H1 (cell line): Measurements from ENCODE around the gene NEURL1. TPM values are rescaled to one million over a fixed set of nuclear protein-coding genes. Genes with fewer than 3 reads are reported as not detected.

Source experiments
- CTCF ChIA-PET: fragments of 300-600 bp; sonication (Branson Sonifier 250); formaldehyde crosslinking; loops from one replicate; lab custom pipeline; 2021; ENCODE audit not compliant: partially characterized antibody; lab: Charles Lee
- POLR2A ChIA-PET: fragments of 300-600 bp; sonication (Branson Sonifier 250); formaldehyde crosslinking; loops from one replicate; lab custom pipeline; 2021; ENCODE audit warnings: inconsistent platforms; ENCODE audit not compliant: partially characterized antibody; lab: Charles Lee
- DNase-seq, 2 experiments: peaks; one replicate each; pipeline versions ENCODE4 v3.0.0 to v3.0.0-alpha.2; 2010 to 2022; ENCODE audit warnings: low spot score in 2 of 2, low read depth in 1 of 2, mixed read lengths in 1 of 2
- FAIRE-seq: peaks from 2 replicates; lab custom pipeline; 2011; peaks lifted over from hg19 to GRCh38; lab: Jason Lieb, UNC
- H2AFZ ChIP-seq: 2 replicates; pipeline ENCODE4 v1.8.1; 2012; ENCODE audit warnings: low read length, inconsistent platforms
- H2AK5ac ChIP-seq: 2 replicates; pipeline ENCODE4 v1.6.1; 2013; ENCODE audit warnings: low read depth, low read length
- H2BK120ac ChIP-seq: replicated peaks from 2 replicates; pipeline ENCODE3; 2013; ENCODE audit warnings: low read depth, low read length, inconsistent platforms
- H2BK12ac ChIP-seq: 2 replicates; pipeline ENCODE4 v1.6.1; 2013; ENCODE audit warnings: low read depth, low read length
- H2BK15ac ChIP-seq: 2 replicates; pipeline ENCODE4 v1.6.1; 2013; ENCODE audit warnings: low read length
- H2BK20ac ChIP-seq: 2 replicates; pipeline ENCODE4 v1.6.1; 2013; ENCODE audit warnings: low read length
- H2BK5ac ChIP-seq: 2 replicates; pipeline ENCODE4 v1.6.1; 2013; ENCODE audit warnings: low read depth, low read length
- H3K14ac ChIP-seq: 2 replicates; pipeline ENCODE4 v1.6.1; 2013; ENCODE audit warnings: inconsistent platforms; ENCODE audit not compliant: insufficient read length
- H3K18ac ChIP-seq: 2 replicates; pipeline ENCODE4 v1.6.1; 2013; ENCODE audit warnings: low read length; ENCODE audit errors: extremely low read depth
- H3K23ac ChIP-seq: 2 replicates; pipeline ENCODE4 v1.6.1; 2013; ENCODE audit warnings: inconsistent platforms; ENCODE audit not compliant: insufficient read length
- H3K23me2 ChIP-seq: 2 replicates; pipeline ENCODE4 v1.6.1; 2013; ENCODE audit warnings: low read depth, low read length
- H3K27ac ChIP-seq: 2 replicates; pipeline ENCODE4 v1.6.1; 2011; ENCODE audit warnings: low read depth, low read length, inconsistent platforms
- H3K27me3 ChIP-seq, 4 experiments: replicated peaks in 1 of 4; 1 replicate in 1 of 4; 2 replicates in 3 of 4; pipeline versions ENCODE4 v1.6.1 to v1.8.1; 2011 to 2013; ENCODE audit warnings: low read length in 3 of 4, mild to moderate bottlenecking in 3 of 4, inconsistent platforms in 2 of 4, mixed read lengths in 2 of 4, moderate library complexity in 1 of 4; ENCODE audit not compliant: control insufficient read depth in 3 of 4, insufficient read depth in 3 of 4; ENCODE audit errors: extremely low read depth in 1 of 4
- H3K36me3 ChIP-seq, 4 experiments: 2 replicates each; pipeline versions ENCODE4 v1.6.1 to v1.8.1; 2011 to 2013; ENCODE audit warnings: mild to moderate bottlenecking in 4 of 4, low read length in 3 of 4, moderate library complexity in 2 of 4, control low read depth in 1 of 4, inconsistent platforms in 1 of 4; ENCODE audit not compliant: insufficient read depth in 4 of 4, control insufficient read depth in 2 of 4
- H3K4ac ChIP-seq: replicated peaks from 2 replicates; pipeline ENCODE3; 2013; ENCODE audit warnings: low read length, low read depth, mixed read lengths, inconsistent platforms; ENCODE audit not compliant: insufficient read length
- H3K4me1 ChIP-seq, 4 experiments: replicated peaks in 1 of 4; 1 replicate in 1 of 4; 2 replicates in 3 of 4; pipeline versions ENCODE4 v1.6.1 to v1.8.1; 2011 to 2013; ENCODE audit warnings: low read length in 3 of 4, inconsistent platforms in 2 of 4, mixed read lengths in 1 of 4; ENCODE audit not compliant: insufficient read depth in 4 of 4, control insufficient read depth in 3 of 4
- H3K4me2 ChIP-seq, 2 experiments: 2 replicates each; pipeline versions ENCODE4 v1.6.1 to v1.8.1; 2011 to 2013; ENCODE audit warnings: low read depth in 2 of 2, low read length in 2 of 2, control low read depth in 1 of 2, inconsistent platforms in 1 of 2, mild to moderate bottlenecking in 1 of 2; ENCODE audit not compliant: insufficient read depth in 1 of 2
- H3K4me3 ChIP-seq, 4 experiments: fragments of 200-600, 300-600 bp in 1 of 4; sonication (generic), shearing (Covaris generic), sonication (Bioruptor Twin) in 1 of 4; 2 replicates each; pipeline versions ENCODE4 v1.5.1 to v1.8.1; 2011 to 2016; ENCODE audit warnings: low read length in 4 of 4, low read depth in 3 of 4, control low read depth in 2 of 4, inconsistent platforms in 2 of 4, mild to moderate bottlenecking in 2 of 4, mixed read lengths in 1 of 4, moderate library complexity in 1 of 4; ENCODE audit not compliant: insufficient read depth in 2 of 4; ENCODE audit errors: extremely low read depth in 1 of 4
- H3K56ac ChIP-seq: replicated peaks from 2 replicates; pipeline ENCODE3; 2013; ENCODE audit warnings: low read depth, mild to moderate bottlenecking, mixed read lengths, low read length, inconsistent platforms; ENCODE audit not compliant: insufficient read length
- H3K79me1 ChIP-seq: 2 replicates; pipeline ENCODE4 v1.6.1; 2013; ENCODE audit warnings: low read depth, low read length, control low read depth
- H3K79me2 ChIP-seq, 2 experiments: 2 replicates each; pipeline versions ENCODE4 v1.6.1 to v1.8.1; 2012 to 2013; ENCODE audit warnings: low read length in 2 of 2, mild to moderate bottlenecking in 2 of 2, inconsistent platforms in 1 of 2; ENCODE audit not compliant: insufficient read depth in 2 of 2, control insufficient read depth in 1 of 2
- H3K9ac ChIP-seq, 4 experiments: replicated peaks in 1 of 4; 1 replicate in 1 of 4; 2 replicates in 3 of 4; pipeline versions ENCODE4 v1.6.1 to v1.8.1; 2011 to 2013; ENCODE audit warnings: low read depth in 3 of 4, low read length in 3 of 4, control low read depth in 2 of 4, mild to moderate bottlenecking in 2 of 4, moderate library complexity in 2 of 4, inconsistent platforms in 1 of 4; ENCODE audit errors: extremely low read depth in 1 of 4
- H3K9me3 ChIP-seq, 2 experiments: 2 replicates each; pipeline versions ENCODE4 v1.6.1 to v1.8.1; 2012 to 2013; ENCODE audit warnings: mild to moderate bottlenecking in 2 of 2, moderate library complexity in 2 of 2, control low read depth in 1 of 2, inconsistent platforms in 1 of 2, low read depth in 1 of 2, low read length in 1 of 2, mixed read lengths in 1 of 2; ENCODE audit not compliant: insufficient read depth in 2 of 2
- H4K20me1 ChIP-seq, 2 experiments: replicated peaks in 1 of 2; 2 replicates each; pipeline versions ENCODE3 to v1.8.1; 2011 to 2013; ENCODE audit warnings: inconsistent platforms in 2 of 2, low read length in 2 of 2, mild to moderate bottlenecking in 1 of 2; ENCODE audit not compliant: insufficient read depth in 2 of 2, control insufficient read depth in 1 of 2
- H4K5ac ChIP-seq: 2 replicates; pipeline ENCODE4 v1.6.1; 2013; ENCODE audit warnings: low read length, low read depth, mixed read lengths, inconsistent platforms; ENCODE audit not compliant: insufficient read length
- H4K8ac ChIP-seq: 2 replicates; pipeline ENCODE4 v1.8.0; 2013; ENCODE audit warnings: mild to moderate bottlenecking, moderate library complexity, low read length, inconsistent platforms; ENCODE audit not compliant: insufficient read depth; ENCODE audit errors: extremely low read depth
- H4K91ac ChIP-seq: replicated peaks from 2 replicates; pipeline ENCODE3; 2013; ENCODE audit warnings: low read length, mixed read lengths, inconsistent platforms; ENCODE audit not compliant: insufficient read length
- NANOG ChIP-seq: IDR thresholded peaks from 2 replicates; pipeline ENCODE4 v1.6.1; 2011; ENCODE audit warnings: low read length, low read depth, mild to moderate bottlenecking, inconsistent platforms; ENCODE audit not compliant: insufficient read depth, poor library complexity, severe bottlenecking
- WGBS, 2 experiments: shearing (Covaris generic) in 1 of 2; methylation state at CpG; one replicate each; pipeline versions ENCODE4 v1.1.6 to v1.1.7; 2013 to 2015; ENCODE audit warnings: low lambda C conversion rate in 2 of 2, mixed read lengths in 2 of 2, inconsistent platforms in 1 of 2, low coverage in 1 of 2, missing lambda C conversion rate in 1 of 2; ENCODE audit not compliant: insufficient replicate concordance in 2 of 2, insufficient coverage in 1 of 2, insufficient read length in 1 of 2; ENCODE audit errors: extremely low coverage in 1 of 2, missing lambda C conversion rate in 1 of 2; 5-methylcytosine and 5-hydroxymethylcytosine counted together
- polyA plus RNA-seq, 7 experiments: library from polyadenylated mRNA; depleted of rRNA in 3 of 7; stranded (reverse) in 5 of 7; unstranded in 2 of 7; fragments of >200 nt in 5 of 7; fragments of 200-250 nt in 2 of 7; gene quantifications; 1 replicate in 5 of 7; 2 replicates in 1 of 7; 4 replicates in 1 of 7; pipeline versions ENCODE4 v1.2.1 to v1.2.3, GENCODE V29; 2011 to 2013; ENCODE audit warnings: missing spikeins in 2 of 7, mixed read lengths in 2 of 7
- total RNA-seq: library from RNA; stranded (reverse); fragmentation: NEBNext Ultra II Directional; extraction: Animal tissue kit (Norgen Biotek cat#: 25700); gene quantifications from 2 replicates; pipeline ENCODE4 v1.2.1, GENCODE V29; 2021

The NEURL1 gene
- total and polyA plus RNA-seq, 2 of the 8 experiments (the other 6 are each of a cell fraction or from before 2014, with no cell fraction given) = 0.54 to 0.58 TPM

- Histone ChIP-seq H3K9me3 (no peaks in the 10 kb centered on the region; a peak in 1 of 4 replicates), H2BK20ac (no peak overlapping the region), H3K56ac (no peak overlapping the region), H3K27ac (no peak overlapping the region), H4K5ac (no peak overlapping the region), H4K20me1 (peaks cover 0 to 2% of the 10 kb centered on the region in 2 experiments), H3K9ac (no peak overlapping the region), H3K79me1 (no peaks in the 10 kb centered on the region), H2BK15ac (no peak overlapping the region), H3K4ac (no peak overlapping the region), H2BK5ac (no peak overlapping the region), H3K4me1 (peaks cover 0 to under 1% (median 0%) of the 10 kb centered on the region in 4 experiments; a peak in 2 of 7 replicates), H2BK120ac (no peak overlapping the region), H2AFZ (no peak overlapping the region), H2AK5ac (no peak overlapping the region), H4K91ac (no peak overlapping the region), H3K79me2 (no peaks in the 10 kb centered on the region), H3K36me3 (no peaks in the 10 kb centered on the region), H3K27me3 (peaks cover 0 to 6% (median 4%) of the 10 kb centered on the region in 4 experiments; a peak in 5 of 7 replicates), H3K23me2 (no peaks in the 10 kb centered on the region; the same call in 1 of the 2 replicates), H3K14ac (no peak overlapping the region), H2BK12ac (no peak overlapping the region), H4K8ac (no peak overlapping the region), H3K4me2 (no peak overlapping the region), H3K18ac (no peak overlapping the region), H3K23ac (no peak overlapping the region), H3K4me3 (no peak overlapping the region)
- TF ChIP-seq NANOG = no peak
- 92% methylated on average over 5 of the region's 7 CpGs; no CpG with 5 or more reads in 1 of the 2 experiments for WGBS, 2 experiments
- CTCF ChIA-PET = interaction anchor here (0.9 to 2.5 kb wide), 7 partner anchors 15 to 220 kb away, joined by 3 to 14 read pairs (median 5); no protein-coding TSS in a partner anchor
- DNase-seq (no peak), FAIRE-seq (no peak)
- POLR2A ChIA-PET = interaction anchor here (0.8 to 0.9 kb wide), 2 partner anchors 11 to 49 kb away, joined by 3 read pairs; no protein-coding TSS in a partner anchor
Observed at GRCh38 chr10:103560886-103561285, 67.4 kb downstream of the NEURL1 start.
